Measurements from ENCODE around the gene PHLDA3. TPM values are rescaled to one million over a fixed set of nuclear protein-coding genes. Genes with fewer than 3 reads are reported as not detected.
A peak's percentile ranks its signal among the peaks of the same experiment; 100 is the strongest.

Gene PHLDA3
- total and polyA plus RNA-seq, 2 of the 13 experiments (the other 11 are each of a cell fraction or from before 2014, with no cell fraction given), result 16.7 to 33.6 TPM

DNA sequence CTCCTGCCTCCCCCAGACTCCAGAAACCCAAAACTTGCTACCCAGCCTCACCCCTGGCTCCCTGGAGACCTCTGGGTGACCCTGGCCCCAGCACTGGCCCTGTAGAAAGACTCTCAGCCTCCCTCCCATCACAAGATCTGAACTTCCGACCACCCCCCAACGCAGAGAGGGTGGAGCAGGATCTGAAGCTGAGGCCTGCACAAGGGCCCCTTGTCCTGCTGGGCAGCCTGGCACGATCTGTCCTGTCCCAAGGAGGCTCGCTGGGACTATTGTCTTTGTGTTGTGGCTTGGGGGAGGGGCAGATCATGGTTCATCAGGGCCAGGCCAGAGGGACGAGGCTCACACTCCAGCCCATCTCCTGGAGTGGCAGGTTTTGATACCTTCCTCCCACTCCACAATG, 20.0 kb downstream of the PHLDA3 start:
- H3K36me3 ChIP-seq (replicated peaks in 1 of 2; ENCODE audit: control insufficient read depth in 1 of 2, insufficient read depth in 2 of 2, low read length in 2 of 2), result no peaks in the 10 kb centered on the region
- intact Hi-C loops (cut with micrococcal nuclease; ENCODE audit: unreplicated experiment), result loop anchor here (1.0 to 2.0 kb wide), 3 partner anchors 20 to 64 kb away; partner anchors contain the start of gene PHLDA3
- FAIRE-seq (no peak), ATAC-seq (peak; percentile 16), DNase-seq (ENCODE audit: low spot score) (peak; percentile 40)
- no peak overlapping the region for H3K27ac ChIP-seq (ENCODE audit: extremely low read length, insufficient read depth, low read length)
- H2AFZ ChIP-seq (ENCODE audit: low read length), result no peak overlapping the region
- CTCF ChIA-PET (ENCODE audit: low intra/inter-chr PET ratio, low total read pairs), result interaction anchor here (1.9 to 4.3 kb wide), 2 partner anchors 33 to 64 kb away, joined by 21 to 40 read pairs; no protein-coding TSS in a partner anchor
- no peaks in the 10 kb centered on the region for H3K9me3 ChIP-seq (ENCODE audit: low read length)
- peak overlapping the region; percentile 84 for H3K4me2 ChIP-seq (ENCODE audit: low read depth, low read length)
- no peak overlapping the region for H3K9ac ChIP-seq (ENCODE audit: insufficient read depth, low read depth, low read length)
- TF ChIP-seq ZNF737 (CRISPR knock-in tag; IDR thresholded peaks at IDR 0.05; ENCODE audit: borderline replicate concordance) (no peak), ZNF776 (CRISPR knock-in tag; IDR thresholded peaks at IDR 0.05) (no peak), RARA (CRISPR knock-in tag; IDR thresholded peaks at IDR 0.05) (0 out of 2 replicates have a peak, but pooled peaks have one; percentile 24), ZNF263 (CRISPR knock-in tag; IDR thresholded peaks at IDR 0.05) (no peak), HNRNPL (IDR thresholded peaks at IDR 0.05; ENCODE audit: low read depth, low read length) (0 out of 2 replicates have a peak, but pooled peaks have one; percentile 50), ZNF569 (CRISPR knock-in tag; IDR thresholded peaks at IDR 0.05; ENCODE audit: borderline replicate concordance) (no peak), RXRA (CRISPR knock-in tag; IDR thresholded peaks at IDR 0.05) (peak; percentile 39; the same call in 1 of the 2 replicates), SOX13 (IDR thresholded peaks at IDR 0.05) (no peak), SOX13 (CRISPR knock-in tag; conservative IDR thresholded peaks at IDR 0.05 in 1 of 2, IDR thresholded peaks at IDR 0.05 in 1 of 2) (peak in 1 of 2 experiments; percentile 60; a peak in 2 of 4 replicates), HDAC2 (CRISPR knock-in tag; IDR thresholded peaks at IDR 0.05) (no peak), MTF1 (CRISPR knock-in tag; IDR thresholded peaks at IDR 0.05) (no peak), SOX5 (CRISPR knock-in tag; IDR thresholded peaks at IDR 0.05; ENCODE audit: borderline replicate concordance) (peak; percentile 28; the same call in 1 of the 2 replicates), NFIB (CRISPR knock-in tag; IDR thresholded peaks at IDR 0.05; ENCODE audit: borderline replicate concordance) (no peak), ZNF274 (CRISPR knock-in tag; IDR thresholded peaks at IDR 0.05) (no peak), TEAD2 (CRISPR knock-in tag; IDR thresholded peaks at IDR 0.05) (no peak), NFRKB (IDR thresholded peaks at IDR 0.05) (no peak), SP5 (CRISPR knock-in tag; IDR thresholded peaks at IDR 0.05; ENCODE audit: borderline replicate concordance, low read depth) (0 out of 2 replicates have a peak, but pooled peaks have one; percentile 20)
- TF ChIP-seq, protein P1, sequence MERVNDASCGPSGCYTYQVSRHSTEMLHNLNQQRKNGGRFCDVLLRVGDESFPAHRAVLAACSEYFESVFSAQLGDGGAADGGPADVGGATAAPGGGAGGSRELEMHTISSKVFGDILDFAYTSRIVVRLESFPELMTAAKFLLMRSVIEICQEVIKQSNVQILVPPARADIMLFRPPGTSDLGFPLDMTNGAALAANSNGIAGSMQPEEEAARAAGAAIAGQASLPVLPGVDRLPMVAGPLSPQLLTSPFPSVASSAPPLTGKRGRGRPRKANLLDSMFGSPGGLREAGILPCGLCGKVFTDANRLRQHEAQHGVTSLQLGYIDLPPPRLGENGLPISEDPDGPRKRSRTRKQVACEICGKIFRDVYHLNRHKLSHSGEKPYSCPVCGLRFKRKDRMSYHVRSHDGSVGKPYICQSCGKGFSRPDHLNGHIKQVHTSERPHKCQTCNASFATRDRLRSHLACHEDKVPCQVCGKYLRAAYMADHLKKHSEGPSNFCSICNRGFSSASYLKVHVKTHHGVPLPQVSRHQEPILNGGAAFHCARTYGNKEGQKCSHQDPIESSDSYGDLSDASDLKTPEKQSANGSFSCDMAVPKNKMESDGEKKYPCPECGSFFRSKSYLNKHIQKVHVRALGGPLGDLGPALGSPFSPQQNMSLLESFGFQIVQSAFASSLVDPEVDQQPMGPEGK (CRISPR knock-in tag; IDR thresholded peaks at IDR 0.05), result peak; percentile 70
- TF ChIP-seq, protein P2, sequence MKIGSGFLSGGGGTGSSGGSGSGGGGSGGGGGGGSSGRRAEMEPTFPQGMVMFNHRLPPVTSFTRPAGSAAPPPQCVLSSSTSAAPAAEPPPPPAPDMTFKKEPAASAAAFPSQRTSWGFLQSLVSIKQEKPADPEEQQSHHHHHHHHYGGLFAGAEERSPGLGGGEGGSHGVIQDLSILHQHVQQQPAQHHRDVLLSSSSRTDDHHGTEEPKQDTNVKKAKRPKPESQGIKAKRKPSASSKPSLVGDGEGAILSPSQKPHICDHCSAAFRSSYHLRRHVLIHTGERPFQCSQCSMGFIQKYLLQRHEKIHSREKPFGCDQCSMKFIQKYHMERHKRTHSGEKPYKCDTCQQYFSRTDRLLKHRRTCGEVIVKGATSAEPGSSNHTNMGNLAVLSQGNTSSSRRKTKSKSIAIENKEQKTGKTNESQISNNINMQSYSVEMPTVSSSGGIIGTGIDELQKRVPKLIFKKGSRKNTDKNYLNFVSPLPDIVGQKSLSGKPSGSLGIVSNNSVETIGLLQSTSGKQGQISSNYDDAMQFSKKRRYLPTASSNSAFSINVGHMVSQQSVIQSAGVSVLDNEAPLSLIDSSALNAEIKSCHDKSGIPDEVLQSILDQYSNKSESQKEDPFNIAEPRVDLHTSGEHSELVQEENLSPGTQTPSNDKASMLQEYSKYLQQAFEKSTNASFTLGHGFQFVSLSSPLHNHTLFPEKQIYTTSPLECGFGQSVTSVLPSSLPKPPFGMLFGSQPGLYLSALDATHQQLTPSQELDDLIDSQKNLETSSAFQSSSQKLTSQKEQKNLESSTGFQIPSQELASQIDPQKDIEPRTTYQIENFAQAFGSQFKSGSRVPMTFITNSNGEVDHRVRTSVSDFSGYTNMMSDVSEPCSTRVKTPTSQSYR (CRISPR knock-in tag; IDR thresholded peaks at IDR 0.05; ENCODE audit: borderline replicate concordance), result peak; percentile 88
- TF ChIP-seq, protein P3, sequence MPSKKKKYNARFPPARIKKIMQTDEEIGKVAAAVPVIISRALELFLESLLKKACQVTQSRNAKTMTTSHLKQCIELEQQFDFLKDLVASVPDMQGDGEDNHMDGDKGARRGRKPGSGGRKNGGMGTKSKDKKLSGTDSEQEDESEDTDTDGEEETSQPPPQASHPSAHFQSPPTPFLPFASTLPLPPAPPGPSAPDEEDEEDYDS (CRISPR knock-in tag; IDR thresholded peaks at IDR 0.05), result no peak
- peaks cover 25% of the 10 kb centered on the region for H3K4me1 ChIP-seq (ENCODE audit: insufficient read depth, low read length)
- POLR2A ChIA-PET, result interaction anchor here (1.5 to 1.9 kb wide), 2 partner anchors 13 to 20 kb away, joined by 6 to 9 read pairs; partner anchors contain the start of gene PHLDA3
- no peaks in the 10 kb centered on the region for H4K20me1 ChIP-seq (ENCODE audit: insufficient read depth, low read length)
- in situ Hi-C loops (cut with HindIII; ENCODE audit: extremely low pct_ligation_motif_present, low pct_unique_long_range_greater_than_20kb), result loop anchor here (5.0 kb wide), 1 partner anchor 63 kb away; no protein-coding TSS in a partner anchor
- peaks cover 4 to 13% of the 10 kb centered on the region in 2 experiments; a peak in 4 of 5 replicates for H3K27me3 ChIP-seq (ENCODE audit: control insufficient read depth in 1 of 2, insufficient read depth in 2 of 2, low read length in 2 of 2)
- H3K4me3 ChIP-seq (replicated peaks in 1 of 3; ENCODE audit: insufficient read depth in 1 of 3, low read depth in 2 of 3, low read length in 3 of 3), result peak overlapping the region in 1 of 3 experiments; percentile 18; a peak in 1 of 6 replicates
- no TSS peak for BruUV-seq (replicated peaks)
- WGBS (ENCODE audit: low lambda C conversion rate), result 0% methylated on average over 1 of the region's 5 CpGs
- no peaks in the 10 kb centered on the region for H3K79me2 ChIP-seq (ENCODE audit: insufficient read depth, low read length)
